Duodenal mucosa (tissue), 2 donors: ENCODE data around the gene SNX25.
A peak's percentile ranks its signal among the peaks of the same experiment; 100 is the strongest.
"Not testable (repeated sequence)": the region's sequence is repeated elsewhere in the genome, so short reads cannot be mapped to it uniquely, and the experiment has no call there.

Experiments used
- H3K27ac ChIP-seq: one replicate; pipeline ENCODE4 v1.7.0; 2013; ENCODE audit warnings: low read depth, low read length
- H3K27me3 ChIP-seq, 2 donors: one replicate each; pipeline ENCODE4 v1.7.0; 2013; ENCODE audit warnings: low read length in 2 of 2, control low read depth in 1 of 2; ENCODE audit not compliant: insufficient read depth in 2 of 2, control insufficient read depth in 1 of 2
- H3K36me3 ChIP-seq, 2 donors: one replicate each; pipeline ENCODE4 v1.7.0; 2013; ENCODE audit warnings: low read length in 2 of 2, control low read depth in 1 of 2; ENCODE audit not compliant: insufficient read depth in 2 of 2, control insufficient read depth in 1 of 2
- H3K4me1 ChIP-seq, 2 donors: one replicate each; pipeline ENCODE4 v1.7.0; 2013; ENCODE audit warnings: low read length in 2 of 2, control low read depth in 1 of 2; ENCODE audit not compliant: insufficient read depth in 2 of 2, control insufficient read depth in 1 of 2
- H3K4me3 ChIP-seq, 2 donors: one replicate each; pipeline ENCODE4 v1.7.0; 2013; ENCODE audit warnings: low read length in 2 of 2, low read depth in 1 of 2
- H3K9ac ChIP-seq, 2 donors: one replicate each; pipeline ENCODE4 v1.7.0; 2013; ENCODE audit warnings: low read length in 2 of 2, low read depth in 1 of 2
- H3K9me3 ChIP-seq, 2 donors: one replicate each; pipeline ENCODE4 v1.7.0; 2013; ENCODE audit warnings: low read length in 2 of 2, control low read depth in 1 of 2; ENCODE audit not compliant: control insufficient read depth in 1 of 2

The SNX25 gene

GRCh38 chr4:185205073-185205472 lies 4.3 kb upstream of the SNX25 start:
- Histone ChIP-seq H3K9ac (peak overlapping the region in 1 of 2 donors; percentile 74), H3K4me1 (peaks cover 16 to 22% of the 10 kb centered on the region in 2 donors)
- not testable (repeated sequence) for H3K36me3 ChIP-seq, H3K9me3 ChIP-seq, H3K27me3 ChIP-seq, H3K27ac ChIP-seq, H3K4me3 ChIP-seq

GRCh38 chr4:185205697-185206342 lies 3.6 kb upstream of the SNX25 start:
- Histone ChIP-seq H3K27ac (no peak overlapping the region), H3K9ac (no peak overlapping the region), H3K36me3 (no peaks in the 10 kb centered on the region), H3K9me3 (no peaks in the 10 kb centered on the region), H3K4me1 (peaks cover 19 to 26% of the 10 kb centered on the region in 2 donors), H3K4me3 (no peak overlapping the region), H3K27me3 (peaks cover 0 to 4% of the 10 kb centered on the region in 2 donors)

- Histone ChIP-seq H3K4me1 (peaks cover 28 to 29% of the 10 kb centered on the region in 2 donors), H3K27ac (no peak overlapping the region), H3K27me3 (peaks cover 0 to 14% of the 10 kb centered on the region in 2 donors), H3K9me3 (no peaks in the 10 kb centered on the region), H3K4me3 (no peak overlapping the region), H3K9ac (no peak overlapping the region), H3K36me3 (no peaks in the 10 kb centered on the region)
These were observed 1.9 kb upstream of the SNX25 start for GRCh38 chr4:185207466-185207865.

- peak overlapping the region; percentile 72 for H3K27ac ChIP-seq
- H3K27me3 ChIP-seq = peaks cover 0 to 14% of the 10 kb centered on the region in 2 donors
- H3K4me3 ChIP-seq = peak overlapping the region in 1 of 2 donors; percentile 77
- peak overlapping the region in 1 of 2 donors; percentile 57 for H3K9ac ChIP-seq
- H3K4me1 ChIP-seq = peaks cover 16 to 23% of the 10 kb centered on the region in 2 donors
- not testable (repeated sequence) for H3K36me3 ChIP-seq, H3K9me3 ChIP-seq
These were observed 379 bp downstream of the SNX25 start for GRCh38 chr4:185209852-185210101.

- H3K4me1 ChIP-seq = peaks cover 12 to 20% of the 10 kb centered on the region in 2 donors
- H3K27me3 ChIP-seq = peaks cover 0 to 14% of the 10 kb centered on the region in 2 donors
- no peaks in the 10 kb centered on the region for H3K9me3 ChIP-seq
- peak overlapping the region; percentile 57 to 77 for H3K9ac ChIP-seq
- H3K4me3 ChIP-seq = peak overlapping the region; percentile 77 to 79
- no peaks in the 10 kb centered on the region for H3K36me3 ChIP-seq
- H3K27ac ChIP-seq = peak overlapping the region; percentile 72
These were observed 944 bp downstream of the SNX25 start for GRCh38 chr4:185210102-185210981.

GRCh38 chr4:185211035-185211434 lies 1.6 kb downstream of the SNX25 start:
- no peaks in the 10 kb centered on the region for H3K9me3 ChIP-seq
- no peak overlapping the region for H3K27ac ChIP-seq
- peaks cover 0 to 14% of the 10 kb centered on the region in 2 donors for H3K27me3 ChIP-seq
- H3K4me1 ChIP-seq = peaks cover 12 to 20% of the 10 kb centered on the region in 2 donors
- H3K36me3 ChIP-seq = no peaks in the 10 kb centered on the region
- H3K9ac ChIP-seq = peak overlapping the region; percentile 57 to 77
- peak overlapping the region; percentile 77 to 79 for H3K4me3 ChIP-seq

- no peak overlapping the region for H3K27ac ChIP-seq
These were observed 2.2 kb downstream of the SNX25 start for GRCh38 chr4:185211641-185212040.

GRCh38 chr4:185212581-185212980 lies 3.2 kb downstream of the SNX25 start:
- no peak overlapping the region for H3K9ac ChIP-seq
- no peaks in the 10 kb centered on the region for H3K9me3 ChIP-seq
- H3K4me1 ChIP-seq = peaks cover 12 to 20% of the 10 kb centered on the region in 2 donors

More at GRCh38 chr4:185211641-185212040, 2.2 kb downstream of the SNX25 start:
- Histone ChIP-seq H3K27me3 (peaks cover 0 to 14% of the 10 kb centered on the region in 2 donors), H3K36me3 (no peaks in the 10 kb centered on the region), H3K4me3 (peak overlapping the region; percentile 77 to 79), H3K9ac (no peak overlapping the region), H3K4me1 (peaks cover 12 to 20% of the 10 kb centered on the region in 2 donors), H3K9me3 (no peaks in the 10 kb centered on the region)

GRCh38 chr4:185213877-185214276 lies 4.5 kb downstream of the SNX25 start:
- H3K27me3 ChIP-seq = peaks cover 0 to 14% of the 10 kb centered on the region in 2 donors

More at GRCh38 chr4:185212581-185212980, 3.2 kb downstream of the SNX25 start:
- H3K4me3 ChIP-seq = no peak overlapping the region
- H3K27ac ChIP-seq = no peak overlapping the region
- H3K36me3 ChIP-seq = no peaks in the 10 kb centered on the region
- peaks cover 0 to 14% of the 10 kb centered on the region in 2 donors for H3K27me3 ChIP-seq

GRCh38 chr4:185215261-185215660 lies 5.9 kb downstream of the SNX25 start:
- no peak overlapping the region for H3K27ac ChIP-seq
- H3K27me3 ChIP-seq = peaks cover 0 to 14% of the 10 kb centered on the region in 2 donors
- no peak overlapping the region for H3K9ac ChIP-seq
- H3K4me1 ChIP-seq = peaks cover 7 to 14% of the 10 kb centered on the region in 2 donors
- no peak overlapping the region for H3K4me3 ChIP-seq
- H3K36me3 ChIP-seq = no peaks in the 10 kb centered on the region
- no peaks in the 10 kb centered on the region for H3K9me3 ChIP-seq

More at GRCh38 chr4:185213877-185214276, 4.5 kb downstream of the SNX25 start:
- H3K4me3 ChIP-seq = no peak overlapping the region
- no peaks in the 10 kb centered on the region for H3K9me3 ChIP-seq
- no peak overlapping the region for H3K9ac ChIP-seq
- no peak overlapping the region for H3K27ac ChIP-seq
- H3K36me3 ChIP-seq = no peaks in the 10 kb centered on the region
- peaks cover 8 to 17% of the 10 kb centered on the region in 2 donors for H3K4me1 ChIP-seq
